Medulla oblongata (tissue), 1 donor: ENCODE data around the gene GYG2.
"Not testable (repeated sequence)": the region's sequence is repeated elsewhere in the genome, so short reads cannot be mapped to it uniquely, and the experiment has no call there.

Experiments used
- DNase-seq: peaks from one replicate; pipeline ENCODE4 v3.0.0-alpha.2; 2015; ENCODE audit errors: extremely low spot score

The GYG2 gene

GRCh38 chrX:2902841-2903240 lies 74.1 kb downstream of the GYG2 start:
- no peak for DNase-seq

- no peak for DNase-seq
These were observed 74.6 kb downstream of the GYG2 start for GRCh38 chrX:2903366-2903765.

- DNase-seq: no peak
These were observed 78.6 kb downstream of the GYG2 start for GRCh38 chrX:2907295-2907694.

GRCh38 chrX:2908125-2908685 lies 79.5 kb downstream of the GYG2 start:
- no peak for DNase-seq

- no peak for DNase-seq
These were observed 81.4 kb downstream of the GYG2 start for GRCh38 chrX:2910109-2910508.

GRCh38 chrX:2913118-2913517 lies 84.4 kb downstream of the GYG2 start:
- DNase-seq: no peak

- no peak for DNase-seq
These were observed 89.0 kb downstream of the GYG2 start for GRCh38 chrX:2917767-2918166.

GRCh38 chrX:2921193-2921592 lies 92.5 kb downstream of the GYG2 start:
- DNase-seq: no peak

GRCh38 chrX:2921750-2922149 lies 93.0 kb downstream of the GYG2 start:
- DNase-seq: no peak

GRCh38 chrX:2924151-2924550 lies 95.4 kb downstream of the GYG2 start:
- no peak for DNase-seq

GRCh38 chrX:2926255-2926654 lies 97.5 kb downstream of the GYG2 start:
- DNase-seq: not testable (repeated sequence)

- DNase-seq: no peak
These were observed 98.0 kb downstream of the GYG2 start for GRCh38 chrX:2926664-2927275.

GRCh38 chrX:2928191-2928582 lies 99.5 kb downstream of the GYG2 start:
- DNase-seq: peak; percentile 32

GRCh38 chrX:2928583-2929434 lies 100.1 kb downstream of the GYG2 start, which contains the start of gene ARSD:
Gene ARSD, minus strand, starts transcription at chrX:2929339. Its CDS starts 64 bp downstream, at chrX:2929275.
- DNase-seq: peak; percentile 71

GRCh38 chrX:2931155-2931554 lies 102.4 kb downstream of the GYG2 start:
- no peak for DNase-seq

- no peak for DNase-seq
These were observed 102.9 kb downstream of the GYG2 start for GRCh38 chrX:2931612-2932011.
